IMR-90 (cell line): Measurements from ENCODE around the gene XKR7. TPM values are rescaled to one million over a fixed set of nuclear protein-coding genes. Genes with fewer than 3 reads are reported as not detected.

Experiments used
- ATAC-seq: fragments of 200-7000 bp; cut with Tn5 transposase; 2 replicates; pipeline ENCODE4 v1.9.1; 2020; ENCODE audit warnings: low read depth, mild to moderate bottlenecking, moderate library complexity
- BruUV-seq: library from RNA; stranded (reverse); fragments of 400-500 nt; replicated peaks from 2 replicates; lab custom pipeline; 2021; lab: Mats Ljungman, UMichigan
- CTCF ChIA-PET: fragments of 300-600 bp; formaldehyde crosslinking; extraction: SDS; loops from one replicate; lab custom pipeline; 2021; ENCODE audit warnings: antibody characterized with exemption; lab: Yijun Ruan, JAX
- POLR2A ChIA-PET: fragments of 300-600 bp; sonication (Branson Sonifier 250); formaldehyde crosslinking; loops from one replicate; lab custom pipeline; 2022; ENCODE audit warnings: antibody characterized with exemption; ENCODE audit not compliant: unreplicated experiment; lab: Charles Lee
- DNase-seq: peaks from one replicate; pipeline ENCODE4 v3.0.0; 2013
- H2AFZ ChIP-seq: replicated peaks from 2 replicates; pipeline ENCODE3; 2013; ENCODE audit warnings: low read length, mild to moderate bottlenecking; ENCODE audit not compliant: poor library complexity
- H2AK5ac ChIP-seq: 2 replicates; pipeline ENCODE4 v1.6.1; 2013; ENCODE audit warnings: low read depth, low read length, inconsistent platforms
- H2AK9ac ChIP-seq: replicated peaks from 2 replicates; pipeline ENCODE3; 2013; ENCODE audit warnings: mild to moderate bottlenecking, low read depth, low read length, moderate library complexity; ENCODE audit not compliant: poor library complexity
- H2BK120ac ChIP-seq: 2 replicates; pipeline ENCODE4 v1.6.1; 2013; ENCODE audit warnings: low read depth, low read length, inconsistent platforms
- H2BK15ac ChIP-seq: 3 replicates; pipeline ENCODE4 v1.6.1; 2013; ENCODE audit warnings: low read depth, low read length, inconsistent platforms
- H2BK20ac ChIP-seq: 2 replicates; pipeline ENCODE4 v1.6.1; 2013; ENCODE audit warnings: low read depth, mild to moderate bottlenecking, inconsistent platforms, low read length, moderate library complexity
- H2BK5ac ChIP-seq: 2 replicates; pipeline ENCODE4 v1.6.1; 2013; ENCODE audit warnings: mild to moderate bottlenecking, low read depth, low read length, inconsistent platforms; ENCODE audit not compliant: poor library complexity, severe bottlenecking
- H3K14ac ChIP-seq: replicated peaks from 2 replicates; pipeline ENCODE4 v1.6.1; 2013; ENCODE audit warnings: low read depth, low read length, inconsistent platforms
- H3K18ac ChIP-seq: 2 replicates; pipeline ENCODE4 v1.6.1; 2013; ENCODE audit warnings: low read depth, low read length, control low read depth
- H3K23ac ChIP-seq: 2 replicates; pipeline ENCODE4 v1.6.1; 2013; ENCODE audit warnings: low read depth, low read length, inconsistent platforms
- H3K27ac ChIP-seq: 2 replicates; pipeline ENCODE4 v1.5.1; 2013; ENCODE audit warnings: mild to moderate bottlenecking, control low read depth, low read length; ENCODE audit not compliant: insufficient read depth
- H3K27me3 ChIP-seq: 2 replicates; pipeline ENCODE4 v1.6.1; 2013; ENCODE audit warnings: low read length; ENCODE audit not compliant: control insufficient read depth, insufficient read depth
- H3K36me3 ChIP-seq: 2 replicates; pipeline ENCODE4 v1.6.1; 2013; ENCODE audit warnings: low read length, mixed read lengths; ENCODE audit not compliant: control insufficient read depth, insufficient read depth
- H3K4ac ChIP-seq: 2 replicates; pipeline ENCODE4 v1.6.1; 2013; ENCODE audit warnings: low read depth, low read length, inconsistent platforms
- H3K4me1 ChIP-seq: 2 replicates; pipeline ENCODE4 v1.6.1; 2013; ENCODE audit warnings: low read length, mixed read lengths; ENCODE audit not compliant: control insufficient read depth, insufficient read depth
- H3K4me2 ChIP-seq: 2 replicates; pipeline ENCODE4 v1.6.1; 2013; ENCODE audit warnings: low read depth, mild to moderate bottlenecking, control low read depth, low read length, moderate library complexity
- H3K4me3 ChIP-seq: 2 replicates; pipeline ENCODE4 v1.5.1; 2013; ENCODE audit warnings: low read depth, mild to moderate bottlenecking, control low read depth, low read length, moderate library complexity; ENCODE audit not compliant: insufficient read depth
- H3K56ac ChIP-seq: 2 replicates; pipeline ENCODE4 v1.6.1; 2013; ENCODE audit warnings: low read length, inconsistent platforms; ENCODE audit not compliant: insufficient read depth; ENCODE audit errors: extremely low read depth
- H3K79me1 ChIP-seq, 2 experiments: 2 replicates each; pipeline ENCODE4 v1.6.1; 2013; ENCODE audit warnings: low read length in 2 of 2, inconsistent platforms in 1 of 2, low read depth in 1 of 2
- H3K9ac ChIP-seq: 2 replicates; pipeline ENCODE4 v1.6.1; 2013; ENCODE audit warnings: low read depth, low read length, control low read depth
- H3K9me1 ChIP-seq: 2 replicates; pipeline ENCODE4 v1.6.1; 2013; ENCODE audit warnings: low read length, inconsistent platforms; ENCODE audit not compliant: insufficient read depth
- H3K9me3 ChIP-seq: 2 replicates; pipeline ENCODE4 v1.6.1; 2013; ENCODE audit warnings: low read length; ENCODE audit not compliant: control insufficient read depth, insufficient read depth
- H4K20me1 ChIP-seq: 2 replicates; pipeline ENCODE4 v1.6.1; 2013; ENCODE audit warnings: low read length, inconsistent platforms; ENCODE audit not compliant: insufficient read depth
- H4K5ac ChIP-seq: 2 replicates; pipeline ENCODE4 v1.6.1; 2013; ENCODE audit warnings: mild to moderate bottlenecking, low read depth, low read length, control low read depth
- H4K8ac ChIP-seq, 2 experiments: 2 replicates each; pipeline ENCODE4 v1.6.1; 2013; ENCODE audit warnings: low read depth in 2 of 2, low read length in 2 of 2, control low read depth in 1 of 2, inconsistent platforms in 1 of 2
- H4K91ac ChIP-seq: 2 replicates; pipeline ENCODE4 v1.6.1; 2013; ENCODE audit warnings: low read depth, low read length, inconsistent platforms; ENCODE audit not compliant: insufficient read depth
- BHLHE40 ChIP-seq: fragments of 150-350 bp; IDR thresholded peaks from 2 replicates; pipeline ENCODE4 v1.6.1; 2016; ENCODE audit warnings: mild to moderate bottlenecking, low read depth, low read length
- RCOR1 ChIP-seq: IDR thresholded peaks from 2 replicates; pipeline ENCODE4 v1.6.1; 2012; ENCODE audit warnings: mild to moderate bottlenecking, low read length, improper control_type of control experiment; ENCODE audit not compliant: insufficient replicate concordance
- RFX5 ChIP-seq: IDR thresholded peaks from 2 replicates; pipeline ENCODE4 v1.8.0; 2012; ENCODE audit warnings: low read depth, mild to moderate bottlenecking, low read length, moderate library complexity
- SMC3 ChIP-seq: fragments of 150-350 bp; IDR thresholded peaks from 2 replicates; pipeline ENCODE4 v1.6.1; 2016; ENCODE audit warnings: low read depth, mild to moderate bottlenecking, antibody characterized with exemption, low read length, moderate library complexity
- WGBS, 2 experiments: methylation state at CpG; one replicate each; pipeline versions ENCODE4 v1.1.5 to v1.1.7; 2013; ENCODE audit warnings: missing lambda C conversion rate in 2 of 2; ENCODE audit not compliant: insufficient read length in 1 of 2; ENCODE audit errors: extremely low coverage in 2 of 2; 5-methylcytosine and 5-hydroxymethylcytosine counted together
- dilution Hi-C: fragments of 300-500 bp; cut with HindIII; formaldehyde crosslinking; loops from one replicate; pipeline ENCODE4 v1.14.3; 2018; ENCODE audit warnings: low sequenced_read_pairs; ENCODE audit not compliant: unreplicated experiment
- in situ Hi-C: fragments of 300-500 bp; cut with MboI; formaldehyde crosslinking; loops from 3 replicates; pipeline ENCODE4 v1.14.3; 2019; ENCODE audit warnings: low sequenced_read_pairs, inconsistent platforms, mixed read lengths
- intact Hi-C: fragments of 100-400 bp; cut with micrococcal nuclease; formaldehyde crosslinking; loops from 2 replicates; pipeline ENCODE4 v1.10.0; 2022
- polyA plus RNA-seq, 3 experiments: library from polyadenylated mRNA; depleted of rRNA; stranded (reverse); fragments of >200 nt; gene quantifications; 2 replicates each; pipeline ENCODE4 v1.2.3, GENCODE V29; 2012; ENCODE audit warnings: low replicate concordance in 1 of 3
- total RNA-seq: library from RNA; depleted of rRNA; stranded (reverse); fragments of >200 nt; gene quantifications from 2 replicates; pipeline ENCODE4 v1.2.3, GENCODE V29; 2012
- TF ChIP-seq, protein P1 (sequence below): fragments of 150-350 bp; IDR thresholded peaks from 2 replicates; pipeline ENCODE4 v1.6.1; 2016; ENCODE audit warnings: low read depth, mild to moderate bottlenecking, low read length, moderate library complexity, borderline replicate concordance

The XKR7 gene
- total and polyA plus RNA-seq, 2 of the 4 experiments (the other 2 are of a cell fraction) = not detected

DNA sequence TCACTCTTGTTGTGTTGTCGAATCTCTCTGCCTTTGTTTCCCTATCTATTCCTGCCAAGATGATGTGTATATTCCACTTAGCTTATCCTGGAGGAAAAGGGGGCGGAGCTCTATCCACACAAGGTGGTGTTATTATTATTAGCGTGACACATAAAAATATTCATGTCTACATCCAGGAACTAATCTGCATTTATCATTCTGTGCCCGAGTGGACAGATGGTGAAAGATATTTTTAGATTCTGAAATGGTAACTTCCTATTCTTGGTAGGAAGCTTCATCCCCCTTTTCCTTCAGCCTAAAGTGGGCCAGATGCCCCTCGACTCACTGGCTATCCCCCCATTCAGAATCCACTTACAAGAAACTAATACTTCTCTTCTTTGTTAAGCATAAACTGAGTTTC, 2.0 kb downstream of the XKR7 start:
- Histone ChIP-seq H2AFZ (no peak overlapping the region), H2BK15ac (no peak overlapping the region), H2BK5ac (no peak overlapping the region), H4K8ac (no peak overlapping the region), H3K79me1 (no peaks in the 10 kb centered on the region), H4K5ac (no peak overlapping the region), H3K4me2 (no peak overlapping the region), H3K18ac (no peak overlapping the region), H3K9me1 (no peaks in the 10 kb centered on the region), H2BK20ac (no peak overlapping the region), H4K20me1 (peaks cover 6% of the 10 kb centered on the region; the same call in 1 of the 2 replicates), H3K4ac (no peak overlapping the region), H3K56ac (no peak overlapping the region), H3K4me1 (no peaks in the 10 kb centered on the region; the same call in 1 of the 2 replicates), H3K27me3 (peaks cover 37% of the 10 kb centered on the region), H2BK120ac (no peak overlapping the region), H3K9me3 (no peaks in the 10 kb centered on the region), H2AK5ac (no peak overlapping the region), H3K14ac (no peak overlapping the region), H3K9ac (no peak overlapping the region), H3K27ac (no peak overlapping the region), H3K36me3 (no peaks in the 10 kb centered on the region), H3K23ac (no peak overlapping the region), H4K91ac (no peak overlapping the region), H2AK9ac (no peak overlapping the region), H3K4me3 (no peak overlapping the region)
- TF ChIP-seq RCOR1 (no peak), RFX5 (no peak), SMC3 (no peak), BHLHE40 (no peak)
- TF ChIP-seq, protein P1, sequence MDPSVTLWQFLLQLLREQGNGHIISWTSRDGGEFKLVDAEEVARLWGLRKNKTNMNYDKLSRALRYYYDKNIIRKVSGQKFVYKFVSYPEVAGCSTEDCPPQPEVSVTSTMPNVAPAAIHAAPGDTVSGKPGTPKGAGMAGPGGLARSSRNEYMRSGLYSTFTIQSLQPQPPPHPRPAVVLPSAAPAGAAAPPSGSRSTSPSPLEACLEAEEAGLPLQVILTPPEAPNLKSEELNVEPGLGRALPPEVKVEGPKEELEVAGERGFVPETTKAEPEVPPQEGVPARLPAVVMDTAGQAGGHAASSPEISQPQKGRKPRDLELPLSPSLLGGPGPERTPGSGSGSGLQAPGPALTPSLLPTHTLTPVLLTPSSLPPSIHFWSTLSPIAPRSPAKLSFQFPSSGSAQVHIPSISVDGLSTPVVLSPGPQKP = no peak
- POLR2A ChIA-PET = no interaction called here
- in situ Hi-C loops = no loop called here
- ATAC-seq = no peak
- dilution Hi-C loops = no loop called here
- DNase-seq = no peak
- CTCF ChIA-PET = interaction anchor here (0.7 to 1.4 kb wide), 2 partner anchors 18 to 61 kb away, joined by 3 read pairs; partner anchors contain the start of gene PDRG1
- no TSS peak for BruUV-seq
- intact Hi-C loops = no loop called here
- WGBS, 2 experiments = no CpG with 5 or more reads among the region's 5 CpGs
